Measurements from ENCODE around the gene RIN2. TPM values are rescaled to one million over a fixed set of nuclear protein-coding genes. Genes with fewer than 3 reads are reported as not detected.

The RIN2 gene
- total RNA-seq, result 48.8 TPM
- long read RNA-seq, full-length matches to known transcripts, result 3 of 51 reads
- long read RNA-seq, partial matches to known transcripts, result 39 of 51 reads
- long read RNA-seq, other reads (novel, unspliced or antisense), result 9 of 51 reads

- intact Hi-C loops (cut with micrococcal nuclease), result no loop called here
- no peak for DNase-seq
Observed at GRCh38 chr20:19758133-19758500, at the start of gene RIN2. Gene RIN2, plus strand, starts transcription at chr20:19758258. Its CDS starts 131,344 bp downstream, at chr20:19889602.

GRCh38 chr20:19709635-19710335 is 48.3 kb upstream of the RIN2 start:
- no peak for TF ChIP-seq CTCF (IDR thresholded peaks at IDR 0.05; ENCODE audit: borderline replicate concordance)
- Histone ChIP-seq H3K36me3 (no peaks in the 10 kb centered on the region), H3K4me3 (no peak overlapping the region), H3K9me3 (replicated peaks) (no peaks in the 10 kb centered on the region), H3K27ac (replicated peaks) (no peak overlapping the region), H3K4me1 (peaks cover 3% of the 10 kb centered on the region), H3K27me3 (ENCODE audit: low read depth) (no peaks in the 10 kb centered on the region)
- intact Hi-C loops (cut with micrococcal nuclease), result no loop called here
- DNase-seq, result no peak

More at GRCh38 chr20:19758133-19758500, at the start of gene RIN2:
- Histone ChIP-seq H3K27me3 (ENCODE audit: low read depth) (no peaks in the 10 kb centered on the region), H3K4me3 (peak within 1 kb of the TSS; percentile 86), H3K27ac (replicated peaks) (peak within 1 kb of the TSS; percentile 99), H3K9me3 (replicated peaks) (no peaks in the 10 kb centered on the region), H3K36me3 (no peaks in the 10 kb centered on the region), H3K4me1 (peaks cover 65% of the 10 kb centered on the region)
- no peak for TF ChIP-seq CTCF (IDR thresholded peaks at IDR 0.05; ENCODE audit: borderline replicate concordance)

- Histone ChIP-seq H3K4me1 (peaks cover 3% of the 10 kb centered on the region), H3K27me3 (ENCODE audit: low read depth) (no peaks in the 10 kb centered on the region), H3K27ac (replicated peaks) (no peak overlapping the region), H3K4me3 (no peak overlapping the region), H3K9me3 (replicated peaks) (no peaks in the 10 kb centered on the region), H3K36me3 (no peaks in the 10 kb centered on the region)
- no peak for TF ChIP-seq CTCF (IDR thresholded peaks at IDR 0.05; ENCODE audit: borderline replicate concordance)
- no peak for DNase-seq
- intact Hi-C loops (cut with micrococcal nuclease), result no loop called here
Observed at GRCh38 chr20:19710336-19711120, 47.5 kb upstream of the RIN2 start.

GRCh38 chr20:19711126-19711525 is 46.9 kb upstream of the RIN2 start:
- no peaks in the 10 kb centered on the region for H3K36me3 ChIP-seq
- DNase-seq, result no peak
- TF ChIP-seq CTCF (IDR thresholded peaks at IDR 0.05; ENCODE audit: borderline replicate concordance), result no peak
- H3K4me3 ChIP-seq, result no peak overlapping the region
- peaks cover 3% of the 10 kb centered on the region for H3K4me1 ChIP-seq
- intact Hi-C loops (cut with micrococcal nuclease), result no loop called here
- no peaks in the 10 kb centered on the region for H3K27me3 ChIP-seq (ENCODE audit: low read depth)
- H3K9me3 ChIP-seq (replicated peaks), result peaks cover 4% of the 10 kb centered on the region
- no peak overlapping the region for H3K27ac ChIP-seq (replicated peaks)

- TF ChIP-seq CTCF (IDR thresholded peaks at IDR 0.05; ENCODE audit: borderline replicate concordance), result no peak
- Histone ChIP-seq H3K27ac (replicated peaks) (no peak overlapping the region), H3K4me1 (peaks cover 3% of the 10 kb centered on the region), H3K4me3 (no peak overlapping the region), H3K27me3 (ENCODE audit: low read depth) (no peaks in the 10 kb centered on the region), H3K36me3 (no peaks in the 10 kb centered on the region), H3K9me3 (replicated peaks) (peaks cover 15% of the 10 kb centered on the region)
- DNase-seq, result no peak
- intact Hi-C loops (cut with micrococcal nuclease), result no loop called here
Observed at GRCh38 chr20:19712721-19713260, 45.3 kb upstream of the RIN2 start.
